GM23338 (cell line): ENCODE measurements around the gene CATSPER3.

ENCODE experiments used
- EZH2phosphoT487 ChIP-seq: fragments of 200-600 bp; sonication (generic); IDR thresholded peaks from one replicate; pipeline ENCODE4 v1.8.1; 2018; ENCODE audit warnings: antibody characterized with exemption; ENCODE audit not compliant: unreplicated experiment
- TF ChIP-seq, protein P1 (sequence below), 2 experiments: fragments of 200-600 bp in 1 of 2; sonication (generic) in 1 of 2; conservative IDR thresholded peaks; 2 replicates each; pipeline versions ENCODE4 v1.5.1 to v1.6.1; 2016 to 2017; ENCODE audit warnings: antibody characterized with exemption in 2 of 2, low read depth in 2 of 2, mild to moderate bottlenecking in 2 of 2, moderate library complexity in 1 of 2

DNA sequence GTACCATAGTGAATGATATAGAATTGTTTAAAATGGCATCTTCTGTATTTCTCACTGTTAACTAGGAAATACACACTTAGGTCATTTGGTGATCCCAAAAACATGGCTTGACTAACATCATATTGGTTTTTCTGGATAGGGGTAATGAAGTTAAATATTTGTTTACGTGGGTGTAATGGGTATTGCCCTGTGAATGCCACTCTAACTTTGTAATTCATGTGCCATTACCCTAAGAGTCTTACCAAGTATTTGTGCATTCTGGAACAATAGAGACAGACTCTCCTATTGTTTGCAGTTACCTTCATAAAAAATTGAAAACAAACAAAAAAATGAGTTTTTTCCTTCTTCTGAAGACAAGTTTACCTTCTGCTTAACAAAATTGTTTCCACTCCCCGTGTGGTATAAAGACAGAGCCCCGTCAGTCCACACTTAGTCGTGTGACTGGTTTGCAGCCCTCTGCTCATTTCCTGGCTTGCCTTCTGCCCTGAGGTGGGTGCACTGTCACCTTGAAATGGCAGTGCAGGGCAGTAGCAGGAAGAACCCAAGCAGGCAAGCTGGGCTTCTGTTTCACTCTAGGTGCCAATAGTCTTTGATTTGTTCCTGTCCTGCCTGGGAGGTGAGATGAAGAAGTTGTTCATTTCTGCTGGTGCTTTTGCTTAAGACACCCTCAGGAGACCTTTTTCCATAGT, 9.6 kb upstream of the CATSPER3 start:
- TF ChIP-seq, protein P1, sequence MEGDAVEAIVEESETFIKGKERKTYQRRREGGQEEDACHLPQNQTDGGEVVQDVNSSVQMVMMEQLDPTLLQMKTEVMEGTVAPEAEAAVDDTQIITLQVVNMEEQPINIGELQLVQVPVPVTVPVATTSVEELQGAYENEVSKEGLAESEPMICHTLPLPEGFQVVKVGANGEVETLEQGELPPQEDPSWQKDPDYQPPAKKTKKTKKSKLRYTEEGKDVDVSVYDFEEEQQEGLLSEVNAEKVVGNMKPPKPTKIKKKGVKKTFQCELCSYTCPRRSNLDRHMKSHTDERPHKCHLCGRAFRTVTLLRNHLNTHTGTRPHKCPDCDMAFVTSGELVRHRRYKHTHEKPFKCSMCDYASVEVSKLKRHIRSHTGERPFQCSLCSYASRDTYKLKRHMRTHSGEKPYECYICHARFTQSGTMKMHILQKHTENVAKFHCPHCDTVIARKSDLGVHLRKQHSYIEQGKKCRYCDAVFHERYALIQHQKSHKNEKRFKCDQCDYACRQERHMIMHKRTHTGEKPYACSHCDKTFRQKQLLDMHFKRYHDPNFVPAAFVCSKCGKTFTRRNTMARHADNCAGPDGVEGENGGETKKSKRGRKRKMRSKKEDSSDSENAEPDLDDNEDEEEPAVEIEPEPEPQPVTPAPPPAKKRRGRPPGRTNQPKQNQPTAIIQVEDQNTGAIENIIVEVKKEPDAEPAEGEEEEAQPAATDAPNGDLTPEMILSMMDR (conservative IDR thresholded peaks at IDR 0.05; ENCODE audit: low read depth in 2 of 2): no peak
- no peak for TF ChIP-seq EZH2phosphoT487
